Stimulated activated CD8-positive, alpha-beta memory T cell treated with anti-CD3 and anti-CD28 coated beads, Interleukin-7, amount 100 ng/mL, for 4 hours (primary cell): ENCODE measurements around the gene DNASE1.
A peak's percentile ranks its signal among the peaks of the same experiment; 100 is the strongest.
"Not testable (repeated sequence)": the region's sequence is repeated elsewhere in the genome, so short reads cannot be mapped to it uniquely, and the experiment has no call there.

Experiments
- DNase-seq, 2 donors: peaks; one replicate each; pipeline ENCODE4 v3.0.0-alpha.2; 2020; ENCODE audit warnings: low read depth in 2 of 2

The DNASE1 gene

GRCh38 chr16:3640632-3641501 lies 13.6 kb upstream of the DNASE1 start:
- DNase-seq, result no peak

- no peak for DNase-seq
Measured at GRCh38 chr16:3641801-3642396, 12.6 kb upstream of the DNASE1 start.

- no peak for DNase-seq
Measured at GRCh38 chr16:3642397-3643094, 11.9 kb upstream of the DNASE1 start.

- DNase-seq, result no peak
Measured at GRCh38 chr16:3643095-3643730, 11.3 kb upstream of the DNASE1 start.

- DNase-seq, result no peak
Measured at GRCh38 chr16:3645108-3645503, 9.4 kb upstream of the DNASE1 start.

- no peak for DNase-seq
Measured at GRCh38 chr16:3645504-3646347, 8.8 kb upstream of the DNASE1 start.

- DNase-seq, result no peak
Measured at GRCh38 chr16:3646348-3646920, 8.1 kb upstream of the DNASE1 start.

- no peak for DNase-seq
Measured at GRCh38 chr16:3650631-3651265, 3.7 kb upstream of the DNASE1 start.

- DNase-seq, result no peak
Measured at GRCh38 chr16:3651461-3652372, 2.8 kb upstream of the DNASE1 start.

GRCh38 chr16:3652373-3653195 lies 1.9 kb upstream of the DNASE1 start:
- DNase-seq, result no peak

- no peak for DNase-seq
Measured at GRCh38 chr16:3655030-3655395, 522 bp downstream of the DNASE1 start.

GRCh38 chr16:3655396-3656159 lies 1.1 kb downstream of the DNASE1 start:
- DNase-seq, result no peak

GRCh38 chr16:3656160-3656490 lies 1.6 kb downstream of the DNASE1 start:
- DNase-seq, result not testable (repeated sequence)

GRCh38 chr16:3656491-3657468 lies 2.3 kb downstream of the DNASE1 start:
- DNase-seq, result peak in 1 of 2 donors; percentile 43

- no peak for DNase-seq
Measured at GRCh38 chr16:3659251-3659650, 4.8 kb downstream of the DNASE1 start.

GRCh38 chr16:3661311-3661710 lies 6.8 kb downstream of the DNASE1 start:
- DNase-seq, result no peak

GRCh38 chr16:3661922-3662321 lies 7.4 kb downstream of the DNASE1 start:
- DNase-seq, result no peak
